K562 (cell line): ENCODE measurements around the gene PEX7. TPM values are rescaled to one million over a fixed set of nuclear protein-coding genes. Genes with fewer than 3 reads are reported as not detected.

Source experiments
- ATAC-seq: fragments of 200-7000 bp; cut with Tn5 transposase; 3 replicates; pipeline ENCODE4 v1.9.1; 2020; ENCODE audit warnings: moderate library complexity
- BruUV-seq: library from RNA; stranded (reverse); fragments of 400-500 nt; replicated peaks from 2 replicates; lab custom pipeline; 2021; lab: Mats Ljungman, UMichigan
- CTCF ChIA-PET: fragments of 300-600 bp; formaldehyde crosslinking; extraction: SDS; loops from one replicate; lab custom pipeline; 2021; ENCODE audit warnings: low intra/inter-chr PET ratio; lab: Yijun Ruan, JAX
- POLR2A ChIA-PET: fragments of 300-600, 350-650 bp; sonication (Branson Sonifier 250); formaldehyde crosslinking; extraction: SDS; loops from one replicate; lab custom pipeline; 2021; ENCODE audit warnings: antibody characterized with exemption, inconsistent platforms; lab: Yijun Ruan, JAX
- DNase-seq, 4 experiments: peaks; one replicate each; pipeline versions ENCODE4 v3.0.0 to v3.0.0-alpha.2; 2011 to 2018; ENCODE audit warnings: low spot score in 3 of 4, mixed read lengths in 3 of 4; ENCODE audit errors: extremely low read depth in 1 of 4
- FAIRE-seq: peaks from 2 replicates; lab custom pipeline; 2011; peaks lifted over from hg19 to GRCh38; lab: Jason Lieb, UNC
- H2AFZ ChIP-seq: 2 replicates; pipeline ENCODE4 v1.6.0; 2011; ENCODE audit warnings: low read depth, low read length, control low read depth, inconsistent platforms
- H3K27ac ChIP-seq: fragments of 200-600 bp; 3 replicates; pipeline ENCODE4 v1.8.0; 2011; ENCODE audit warnings: low read depth, mild to moderate bottlenecking, control low read depth, inconsistent platforms, low read length, moderate library complexity, mixed read lengths; ENCODE audit errors: extremely low read depth
- H3K27me3 ChIP-seq, 2 experiments: fragments of 300-600 bp in 1 of 2; 2 replicates in 1 of 2; 3 replicates in 1 of 2; pipeline versions ENCODE4 v1.6.0 to v1.8.0; 2011; ENCODE audit warnings: inconsistent platforms in 2 of 2, low read length in 2 of 2, mild to moderate bottlenecking in 1 of 2, mixed read lengths in 1 of 2, moderate library complexity in 1 of 2; ENCODE audit not compliant: control insufficient read depth in 2 of 2, insufficient read depth in 2 of 2
- H3K36me3 ChIP-seq: fragments of 300-600 bp; 3 replicates; pipeline ENCODE4 v1.8.0; 2011; ENCODE audit warnings: mild to moderate bottlenecking, low read length, inconsistent platforms; ENCODE audit not compliant: control insufficient read depth, insufficient read depth
- H3K4me1 ChIP-seq, 2 experiments: fragments of 200-600 bp in 1 of 2; replicated peaks in 1 of 2; 2 replicates in 1 of 2; 3 replicates in 1 of 2; pipeline versions ENCODE4 v1.5.1 to v1.8.0; 2011; ENCODE audit warnings: inconsistent platforms in 2 of 2, low read length in 2 of 2, mild to moderate bottlenecking in 1 of 2, mixed read lengths in 1 of 2, moderate library complexity in 1 of 2; ENCODE audit not compliant: control insufficient read depth in 2 of 2, insufficient read depth in 2 of 2
- H3K4me2 ChIP-seq: 2 replicates; pipeline ENCODE4 v1.6.1; 2011; ENCODE audit warnings: low read length, control low read depth, inconsistent platforms, mixed read lengths; ENCODE audit not compliant: insufficient read depth
- H3K4me3 ChIP-seq: fragments of 200-600 bp; sonication (generic), shearing (Covaris generic); 2 replicates; pipeline ENCODE4 v1.5.1; 2016; ENCODE audit warnings: control low read depth, inconsistent platforms
- H3K79me2 ChIP-seq: fragments of 200-600 bp; 3 replicates; pipeline ENCODE4 v1.8.0; 2011; ENCODE audit warnings: low read length, inconsistent platforms; ENCODE audit not compliant: control insufficient read depth, insufficient read depth
- H3K9ac ChIP-seq, 2 experiments: 2 replicates each; pipeline versions ENCODE4 v1.6.0 to v1.6.1; 2011; ENCODE audit warnings: low read depth in 2 of 2, low read length in 2 of 2, control low read depth in 1 of 2, inconsistent platforms in 1 of 2, mild to moderate bottlenecking in 1 of 2, mixed read lengths in 1 of 2; ENCODE audit not compliant: insufficient read depth in 1 of 2
- H3K9me1 ChIP-seq: one replicate; pipeline ENCODE4 v1.6.0; 2011; ENCODE audit warnings: inconsistent platforms, mild to moderate bottlenecking, low read length, moderate library complexity; ENCODE audit not compliant: control insufficient read depth, insufficient read depth
- H3K9me3 ChIP-seq: replicated peaks from 2 replicates; pipeline ENCODE4 v1.5.1; 2011; ENCODE audit warnings: low read depth, low read length, inconsistent platforms; ENCODE audit not compliant: control insufficient read depth, insufficient read depth
- H4K20me1 ChIP-seq: replicated peaks from 2 replicates; pipeline ENCODE4 v1.6.1; 2011; ENCODE audit warnings: low read length, inconsistent platforms, mixed read lengths; ENCODE audit not compliant: control insufficient read depth, insufficient read depth
- CBX5 ChIP-seq: IDR thresholded peaks from 2 replicates; pipeline ENCODE4 v1.6.1; 2014; ENCODE audit warnings: low read depth, borderline replicate concordance
- CHD1 ChIP-seq: fragments of 200-600 bp; sonication (generic); IDR thresholded peaks from one replicate; pipeline ENCODE4 v1.6.1; 2012; ENCODE audit warnings: mild to moderate bottlenecking, moderate library complexity, low read length, inconsistent platforms
- CREM ChIP-seq: IDR thresholded peaks from 2 replicates; pipeline ENCODE4 v1.6.1; 2014; ENCODE audit warnings: antibody characterized with exemption, low read depth
- ETV1 ChIP-seq: fragments of 450-650 bp; conservative IDR thresholded peaks from 2 replicates; pipeline ENCODE4 v1.6.1; 2016; ENCODE audit warnings: missing genetic modification characterization, control low read depth, low read depth, missing compliant biosample characterization
- HNRNPL ChIP-seq: fragments of 200-400 bp; formaldehyde crosslinking; IDR thresholded peaks from 2 replicates; pipeline ENCODE4 v1.6.1; 2017; ENCODE audit warnings: low read depth, mild to moderate bottlenecking, low read length
- KHSRP ChIP-seq: fragments of 450-650 bp; IDR thresholded peaks from 2 replicates; pipeline ENCODE4 v1.6.1; 2017
- MYC ChIP-seq, 2 experiments: fragments of 250-450 bp in 1 of 2; sonication (Bioruptor Pico) in 1 of 2; IDR thresholded peaks; 2 replicates each; pipeline versions ENCODE4 v1.5.1 to v1.6.1; 2012 to 2021; ENCODE audit warnings: low read depth in 2 of 2, borderline replicate concordance in 1 of 2, improper control_type of control experiment in 1 of 2, low read length in 1 of 2, mild to moderate bottlenecking in 1 of 2, moderate library complexity in 1 of 2
- ZBED1 ChIP-seq: IDR thresholded peaks from 2 replicates; pipeline ENCODE4 v1.6.1; 2014
- ZKSCAN3 ChIP-seq: fragments of 250-450 bp; sonication (Bioruptor Pico); IDR thresholded peaks from 2 replicates; pipeline ENCODE4 v1.4.0; 2020
- ZNF217 ChIP-seq: sonication (generic); formaldehyde crosslinking; IDR thresholded peaks from 2 replicates; pipeline ENCODE4 v1.8.0; 2022; ENCODE audit warnings: mild to moderate bottlenecking, missing genetic modification reagents
- ZNF253 ChIP-seq: fragments of 250-450 bp; sonication (Bioruptor Pico); conservative IDR thresholded peaks from 2 replicates; pipeline ENCODE4 v1.6.1; 2021; ENCODE audit warnings: mild to moderate bottlenecking
- ZNF507 ChIP-seq: conservative IDR thresholded peaks from 2 replicates; pipeline ENCODE4 v1.6.1; 2017; ENCODE audit warnings: missing genetic modification characterization, missing compliant biosample characterization
- ZZZ3 ChIP-seq: fragments of 450-650 bp; IDR thresholded peaks from 2 replicates; pipeline ENCODE4 v1.6.1; 2016; ENCODE audit warnings: antibody characterized with exemption, mild to moderate bottlenecking, moderate library complexity
- WGBS: fragments of 100-300 bp; shearing (Covaris generic); methylation state at CpG from one replicate; pipeline ENCODE4 v1.1.6; 2016; ENCODE audit warnings: low coverage, mixed read lengths; ENCODE audit not compliant: insufficient coverage; ENCODE audit errors: missing lambda C conversion rate; 5-methylcytosine and 5-hydroxymethylcytosine counted together
- in situ Hi-C: fragments of 300-500 bp; cut with MboI; formaldehyde crosslinking; loops from 4 replicates; pipeline ENCODE4 v1.15.0; 2018; ENCODE audit warnings: inconsistent platforms, mixed read lengths
- intact Hi-C: fragments of 100-400 bp; cut with micrococcal nuclease; formaldehyde crosslinking; loops from 2 replicates; pipeline ENCODE4 v1.14.2; 2022
- polyA plus RNA-seq, 8 experiments: library from polyadenylated mRNA; depleted of rRNA in 4 of 8; stranded (reverse) in 5 of 8; unstranded in 3 of 8; fragments of >200 nt; fragmentation: Nextera tagmentation in 2 of 8; fragmentation: Illumina TruSeq in 1 of 8; extraction: Ambion mirVana in 2 of 8; extraction: Trizol in 1 of 8; gene quantifications; 2 replicates each; pipeline versions ENCODE4 v1.2.1 to v1.2.3, GENCODE V29; 2011 to 2014; ENCODE audit warnings: inconsistent platforms in 1 of 8, missing spikeins in 1 of 8
- total RNA-seq, 7 experiments: library from RNA; depleted of rRNA in 6 of 7; stranded (reverse); fragments of >200 nt in 6 of 7; fragmentation: Illumina TruSeq in 2 of 7; extraction: Trizol in 2 of 7; gene quantifications; 2 replicates each; pipeline versions ENCODE4 v1.2.1 to v1.2.3, GENCODE V29; 2011 to 2021; ENCODE audit warnings: low replicate concordance in 1 of 7
- TF ChIP-seq, protein P1 (sequence below): fragments of 150-350 bp; IDR thresholded peaks from 2 replicates; pipeline ENCODE4 v1.6.1; 2014; ENCODE audit warnings: low read depth, mild to moderate bottlenecking, low read length, borderline replicate concordance
- TF ChIP-seq, protein P2 (sequence below): sonication (generic); IDR thresholded peaks from 2 replicates; pipeline ENCODE4 v1.6.1; 2016

PEX7 gene
- total and polyA plus RNA-seq, 9 of the 15 experiments (the other 6 are each of a cell fraction or from before 2014, with no cell fraction given): 1.6 to 12.9 (median 9.1) TPM

DNA sequence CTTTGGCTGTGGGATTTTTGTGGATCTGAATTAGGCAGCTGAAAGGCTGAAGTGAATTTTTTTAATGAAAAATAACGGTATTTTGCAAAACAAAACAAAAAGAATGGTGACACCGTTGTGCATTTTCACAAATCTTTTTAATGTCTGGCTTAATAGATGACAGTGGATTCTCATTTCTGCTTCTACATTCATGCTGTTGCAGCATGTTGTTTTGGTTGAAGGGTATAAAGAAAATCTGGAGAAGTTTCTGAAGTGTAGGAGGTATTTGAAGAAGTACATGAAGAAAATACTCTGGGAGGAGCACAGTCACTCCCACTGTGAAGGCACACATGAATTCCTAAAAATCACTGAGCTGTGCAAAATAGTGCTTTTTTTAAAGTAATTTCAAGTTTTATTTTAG, 27.0 kb upstream of the PEX7 start (continued):
- TF ChIP-seq CBX5: no peak

DNA sequence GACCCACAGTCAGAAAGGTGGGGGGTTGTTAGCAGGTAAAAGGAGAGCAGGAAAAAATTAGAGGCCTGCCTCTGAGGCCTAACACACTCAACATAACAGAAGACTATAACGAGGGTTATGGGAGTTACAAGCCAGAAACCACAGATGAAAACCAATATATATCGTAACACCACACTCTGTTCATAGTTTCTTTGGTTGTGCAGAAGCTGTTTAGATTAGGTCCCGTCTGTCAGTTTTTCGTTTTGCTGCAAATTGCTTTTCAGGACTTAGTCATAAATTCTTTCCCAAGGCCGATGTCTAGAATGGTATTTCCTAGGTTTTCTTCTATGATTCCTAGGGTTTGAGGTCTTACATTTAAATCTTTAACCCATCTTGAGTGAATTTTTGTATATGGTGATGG, 26.4 kb upstream of the PEX7 start:
- no peak for FAIRE-seq
- no peak for TF ChIP-seq ZZZ3
- TF ChIP-seq, protein P1, sequence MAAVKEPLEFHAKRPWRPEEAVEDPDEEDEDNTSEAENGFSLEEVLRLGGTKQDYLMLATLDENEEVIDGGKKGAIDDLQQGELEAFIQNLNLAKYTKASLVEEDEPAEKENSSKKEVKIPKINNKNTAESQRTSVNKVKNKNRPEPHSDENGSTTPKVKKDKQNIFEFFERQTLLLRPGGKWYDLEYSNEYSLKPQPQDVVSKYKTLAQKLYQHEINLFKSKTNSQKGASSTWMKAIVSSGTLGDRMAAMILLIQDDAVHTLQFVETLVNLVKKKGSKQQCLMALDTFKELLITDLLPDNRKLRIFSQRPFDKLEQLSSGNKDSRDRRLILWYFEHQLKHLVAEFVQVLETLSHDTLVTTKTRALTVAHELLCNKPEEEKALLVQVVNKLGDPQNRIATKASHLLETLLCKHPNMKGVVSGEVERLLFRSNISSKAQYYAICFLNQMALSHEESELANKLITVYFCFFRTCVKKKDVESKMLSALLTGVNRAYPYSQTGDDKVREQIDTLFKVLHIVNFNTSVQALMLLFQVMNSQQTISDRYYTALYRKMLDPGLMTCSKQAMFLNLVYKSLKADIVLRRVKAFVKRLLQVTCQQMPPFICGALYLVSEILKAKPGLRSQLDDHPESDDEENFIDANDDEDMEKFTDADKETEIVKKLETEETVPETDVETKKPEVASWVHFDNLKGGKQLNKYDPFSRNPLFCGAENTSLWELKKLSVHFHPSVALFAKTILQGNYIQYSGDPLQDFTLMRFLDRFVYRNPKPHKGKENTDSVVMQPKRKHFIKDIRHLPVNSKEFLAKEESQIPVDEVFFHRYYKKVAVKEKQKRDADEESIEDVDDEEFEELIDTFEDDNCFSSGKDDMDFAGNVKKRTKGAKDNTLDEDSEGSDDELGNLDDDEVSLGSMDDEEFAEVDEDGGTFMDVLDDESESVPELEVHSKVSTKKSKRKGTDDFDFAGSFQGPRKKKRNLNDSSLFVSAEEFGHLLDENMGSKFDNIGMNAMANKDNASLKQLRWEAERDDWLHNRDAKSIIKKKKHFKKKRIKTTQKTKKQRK: no peak
- TF ChIP-seq, protein P2, sequence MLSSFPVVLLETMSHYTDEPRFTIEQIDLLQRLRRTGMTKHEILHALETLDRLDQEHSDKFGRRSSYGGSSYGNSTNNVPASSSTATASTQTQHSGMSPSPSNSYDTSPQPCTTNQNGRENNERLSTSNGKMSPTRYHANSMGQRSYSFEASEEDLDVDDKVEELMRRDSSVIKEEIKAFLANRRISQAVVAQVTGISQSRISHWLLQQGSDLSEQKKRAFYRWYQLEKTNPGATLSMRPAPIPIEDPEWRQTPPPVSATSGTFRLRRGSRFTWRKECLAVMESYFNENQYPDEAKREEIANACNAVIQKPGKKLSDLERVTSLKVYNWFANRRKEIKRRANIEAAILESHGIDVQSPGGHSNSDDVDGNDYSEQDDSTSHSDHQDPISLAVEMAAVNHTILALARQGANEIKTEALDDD: no peak
- TF ChIP-seq ZBED1: no peak
- TF ChIP-seq ETV1 (tag): no peak
- no peak for TF ChIP-seq ZNF217 (CRISPR knock-in tag)
- no peak for TF ChIP-seq KHSRP
- TF ChIP-seq ZNF507 (tag): no peak
- TF ChIP-seq CREM: no peak
- TF ChIP-seq HNRNPL: no peak
- TF ChIP-seq MYC (IDR thresholded peaks at IDR 0.05; ENCODE audit: low read depth, low read length): no peak
- no peak for TF ChIP-seq MYC (CRISPR knock-in tag; IDR thresholded peaks at IDR 0.05; ENCODE audit: borderline replicate concordance, low read depth)
- no peak for TF ChIP-seq ZKSCAN3 (CRISPR knock-in tag)
- no peak for TF ChIP-seq CHD1
- no peak for TF ChIP-seq ZNF253 (CRISPR knock-in tag)
- Histone ChIP-seq H3K27me3 (no peaks in the 10 kb centered on the region), H3K4me2 (no peak overlapping the region), H3K9ac (no peak overlapping the region), H3K9me1 (no peaks in the 10 kb centered on the region), H3K4me1 (peaks cover 3 to 21% of the 10 kb centered on the region in 2 experiments; a peak in 2 of 5 replicates), H3K36me3 (no peaks in the 10 kb centered on the region), H2AFZ (peak overlapping the region; percentile 57), H3K79me2 (peaks cover 12% of the 10 kb centered on the region), H3K27ac (no peak overlapping the region), H4K20me1 (no peaks in the 10 kb centered on the region), H3K4me3 (no peak overlapping the region), H3K9me3 (no peaks in the 10 kb centered on the region)
- no TSS peak for BruUV-seq
- CTCF ChIA-PET: no interaction called here
- in situ Hi-C loops (no loop called here), intact Hi-C loops (no loop called here)
- POLR2A ChIA-PET: no interaction called here
- DNase-seq: no peak
- WGBS: 35% methylated on average over 5 of the region's 5 CpGs
- ATAC-seq: no peak
